ENCODE results near the gene SLC44A2.

DNA sequence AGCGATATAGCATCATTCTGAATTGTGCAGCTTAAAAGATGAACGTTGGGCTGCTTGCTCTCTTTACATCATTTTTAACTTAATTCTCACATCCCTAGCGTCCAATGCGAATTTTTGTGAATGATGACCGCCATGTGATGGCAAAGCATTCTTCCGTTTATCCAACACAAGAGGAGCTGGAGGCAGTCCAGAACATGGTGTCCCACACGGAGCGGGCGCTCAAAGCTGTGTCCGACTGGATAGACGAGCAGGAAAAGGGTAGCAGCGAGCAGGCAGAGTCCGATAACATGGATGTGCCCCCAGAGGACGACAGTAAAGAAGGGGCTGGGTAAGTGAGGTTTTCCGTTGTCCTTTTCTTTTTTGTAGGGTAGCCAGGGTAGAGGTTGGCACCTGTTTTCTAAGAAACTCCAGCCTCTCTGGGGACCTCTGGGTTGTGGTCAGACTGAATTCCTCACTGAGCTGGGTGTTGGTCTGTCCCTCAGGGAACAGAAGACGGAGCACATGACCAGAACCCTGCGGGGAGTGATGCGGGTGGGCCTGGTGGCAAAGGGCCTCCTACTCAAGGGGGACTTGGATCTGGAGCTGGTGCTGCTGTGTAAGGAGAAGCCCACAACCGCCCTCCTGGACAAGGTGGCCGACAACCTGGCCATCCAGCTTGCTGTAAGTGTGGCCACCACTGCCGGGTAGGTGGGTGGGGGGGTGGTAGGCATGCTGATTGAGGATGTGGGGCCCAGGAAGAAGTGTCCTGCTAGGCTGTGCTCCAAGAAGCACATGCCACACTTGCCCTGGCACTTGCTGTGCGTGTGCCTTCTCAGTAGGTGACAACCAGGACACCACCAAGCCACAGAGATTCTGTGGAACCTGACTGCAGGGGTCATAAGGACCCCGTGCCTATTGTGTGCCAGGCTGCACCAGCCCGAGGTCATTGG is 45.8 kb downstream of the SLC44A2 start:
- TF ChIP-seq EZH2 (IDR thresholded peaks at IDR 0.05) (no peak), POLR2AphosphoS5 (IDR thresholded peaks at IDR 0.05; ENCODE audit: borderline replicate concordance, low read depth, low read length) (no peak), FOXP2 (optimal IDR thresholded peaks at IDR 0.05; ENCODE audit: control extremely low read depth, extremely low read length, insufficient read depth) (no peak)

Data from SK-N-MC (cell line).